ENCODE results near the gene TMEM198.

TMEM198 gene

DNA sequence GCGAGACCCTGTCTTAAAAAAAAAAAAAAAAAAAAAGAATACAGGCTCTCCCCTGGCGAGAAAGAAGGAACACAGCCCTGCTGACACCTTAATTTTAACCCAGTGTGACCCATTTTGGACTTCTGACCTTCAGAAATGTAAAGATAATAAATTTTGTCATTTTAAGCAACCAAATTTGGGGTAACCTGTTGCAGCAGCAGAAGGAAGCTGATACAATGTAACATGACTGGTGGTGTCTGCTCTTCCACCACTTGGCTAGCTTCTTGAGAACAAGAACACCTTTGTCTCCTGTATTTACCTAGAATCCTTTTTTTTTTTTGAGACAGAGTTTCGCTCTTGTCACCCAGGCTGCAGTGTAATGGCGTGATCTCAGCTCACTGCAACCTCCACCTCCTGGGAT is 47.3 kb downstream of the TMEM198 start:
- no peak for DNase-seq

DNA sequence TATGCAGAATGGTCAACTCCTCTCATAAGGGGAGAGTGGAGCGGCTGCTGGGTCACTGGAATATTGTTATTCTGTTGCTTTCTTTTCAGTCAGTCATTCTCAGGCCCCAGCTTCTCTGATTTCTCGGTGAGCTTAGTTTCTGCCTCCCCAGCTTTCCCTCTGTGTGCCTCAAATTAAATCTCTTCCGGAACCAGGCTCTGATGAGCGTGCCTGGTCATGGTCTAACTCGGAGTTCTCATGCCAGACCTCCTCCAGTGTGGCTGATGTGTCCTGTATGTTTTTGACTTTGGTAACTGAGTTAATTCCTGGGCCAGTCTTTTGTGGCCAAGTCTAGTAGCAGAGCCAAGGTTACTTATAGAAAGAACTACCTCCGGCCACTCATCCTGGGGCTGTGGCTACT is 48.9 kb downstream of the TMEM198 start:
- no peak for DNase-seq

DNA sequence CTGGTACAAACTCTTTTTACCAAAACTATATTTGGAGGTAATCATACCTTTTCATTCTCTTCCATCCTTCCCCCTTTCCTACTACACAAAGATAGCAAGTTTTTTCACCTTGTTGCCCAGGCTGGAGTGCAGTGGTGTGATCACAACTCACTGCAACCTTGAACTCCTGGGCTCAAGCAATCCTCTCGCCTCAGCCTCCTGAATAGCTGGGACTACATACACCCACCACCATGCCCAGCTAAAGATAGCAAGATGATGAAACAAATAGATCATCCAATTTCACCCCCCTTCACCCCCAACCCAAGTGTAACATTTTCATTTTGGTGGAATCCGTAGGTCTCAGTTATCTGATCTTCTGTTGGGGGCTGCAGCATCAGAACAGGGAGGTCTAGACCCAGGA is 49.3 kb downstream of the TMEM198 start:
- DNase-seq, result no peak

DNA sequence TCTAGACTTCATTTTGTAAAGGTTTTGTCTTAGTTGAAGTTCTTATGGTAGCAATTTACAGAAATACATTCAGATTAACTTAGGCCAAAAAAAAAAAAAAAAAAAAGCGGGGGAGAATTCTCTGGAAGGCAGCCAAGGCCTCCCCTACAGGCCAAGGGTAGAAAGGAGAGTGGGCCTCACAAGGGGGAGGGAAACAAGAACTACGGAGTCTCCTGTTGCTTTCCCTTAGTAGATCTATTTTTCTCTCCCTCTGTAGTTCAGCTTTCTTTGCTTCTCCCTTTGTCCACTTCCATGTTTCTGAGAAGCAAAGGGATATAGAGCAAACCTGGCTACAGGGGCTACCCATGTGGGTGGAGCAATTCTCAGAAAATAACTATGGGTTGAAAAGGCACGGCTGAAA is 51.4 kb downstream of the TMEM198 start:
- no peak for DNase-seq

DNA sequence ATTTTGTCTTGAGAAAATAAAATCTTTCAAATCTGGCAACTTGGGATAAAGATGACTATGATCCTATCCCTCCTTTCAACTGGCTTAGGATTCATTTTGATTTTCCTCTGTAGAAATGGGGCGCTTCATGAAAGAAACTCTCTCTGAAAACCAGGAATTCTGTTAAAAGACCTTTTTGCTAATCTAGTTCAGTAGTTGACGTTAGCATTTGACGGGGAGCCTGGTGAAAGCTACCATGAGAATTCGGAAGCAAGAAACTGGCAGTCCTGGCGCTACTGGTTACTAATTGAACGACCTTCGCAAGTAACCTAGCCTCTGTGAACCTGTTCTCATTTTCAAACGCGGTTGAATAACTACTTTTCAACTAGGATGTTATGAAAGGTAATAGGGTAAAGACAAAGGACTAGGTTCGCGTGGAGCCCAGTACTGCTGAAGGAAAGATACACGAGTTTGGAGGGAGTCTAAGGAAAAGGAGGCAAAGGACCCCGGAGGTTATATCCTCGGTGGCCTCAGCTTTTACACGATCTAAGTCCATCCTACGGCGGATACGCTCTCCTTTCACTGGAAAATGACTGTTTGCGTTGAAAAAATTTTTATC is 53.2 kb downstream of the TMEM198 start:
- no peak for DNase-seq

DNA sequence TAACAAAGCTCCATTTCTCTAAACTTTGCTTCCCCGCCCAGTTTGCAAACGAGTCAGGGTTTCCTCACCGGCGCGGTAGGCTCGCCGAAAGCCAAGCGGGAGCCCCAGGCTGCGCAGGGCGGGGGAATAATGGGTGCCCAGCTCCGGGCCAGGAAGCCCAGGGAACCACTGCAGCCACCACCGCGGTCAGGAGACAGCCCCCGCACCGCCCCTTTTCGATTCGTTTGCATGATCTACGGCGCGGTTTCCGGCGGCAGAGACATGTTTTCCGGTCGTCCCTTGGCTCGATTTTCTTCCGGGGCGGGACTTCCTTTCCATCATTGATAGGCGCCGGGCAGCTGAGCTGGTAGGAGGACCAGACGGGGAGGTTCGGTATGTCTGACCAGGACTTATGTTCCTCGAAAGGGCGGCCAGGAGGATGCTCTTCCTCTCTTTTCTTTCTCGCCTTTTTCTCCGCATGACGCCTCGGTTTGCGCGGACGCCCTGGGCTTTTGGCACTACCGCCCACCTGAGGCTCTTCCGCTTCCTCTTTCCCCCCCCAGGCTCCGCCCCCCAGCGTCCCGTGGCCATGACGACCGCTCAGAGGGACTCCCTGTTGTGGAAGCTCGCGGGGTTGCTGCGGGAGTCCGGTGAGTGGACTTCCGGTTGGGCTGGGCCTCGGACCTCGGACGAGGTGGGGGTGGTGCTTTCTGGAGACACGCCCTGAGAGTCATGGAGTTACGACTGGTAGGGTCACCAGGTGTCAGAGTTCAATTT is 53.9 kb downstream of the TMEM198 start, which contains the start of gene STK11IP:
Gene STK11IP (plus strand): TSS at position 306 of the 756 bp plus-strand sequence. CDS start 263 bp downstream, at position 569.
- peak; percentile 84 for DNase-seq

DNA sequence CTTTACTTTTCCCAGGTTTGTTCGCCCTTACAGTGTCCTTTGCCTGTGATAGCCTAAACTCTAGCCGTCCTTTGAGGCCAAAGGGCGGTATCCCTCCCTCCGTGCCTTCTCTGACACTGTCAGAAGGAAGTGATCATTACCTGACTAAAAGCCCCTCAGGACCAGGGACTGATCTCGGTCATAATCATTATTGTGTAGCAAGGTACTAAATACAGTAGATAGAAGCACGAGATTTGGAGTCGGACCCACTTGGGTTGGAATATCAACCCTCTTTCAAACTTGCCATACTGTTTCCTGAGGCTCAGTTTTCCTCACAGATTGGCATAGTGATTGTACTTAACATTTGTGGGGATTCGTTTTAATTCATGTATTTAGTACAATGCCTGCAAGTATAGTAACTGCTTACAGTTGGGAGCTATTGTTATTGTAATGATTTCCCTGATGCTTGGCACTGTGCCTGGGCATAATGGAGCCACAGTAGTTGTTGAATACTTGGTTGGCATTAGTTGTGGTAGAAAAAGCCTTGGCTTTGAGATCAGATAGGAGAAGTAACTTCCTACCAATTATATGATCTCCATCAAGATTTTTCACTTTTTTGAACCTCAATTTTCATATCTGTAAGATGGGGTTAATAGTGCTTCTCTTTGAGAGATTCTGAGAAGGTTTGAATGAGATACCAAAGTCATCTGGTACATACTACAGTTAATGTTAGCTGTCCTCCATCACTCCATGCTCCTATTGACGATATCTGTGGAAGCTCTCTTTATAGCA is 54.7 kb downstream of the TMEM198 start:
- DNase-seq, result no peak

All from T-helper 9 cell (primary cell).